Measurements from ENCODE around the gene RASL12.

RASL12 gene

DNA sequence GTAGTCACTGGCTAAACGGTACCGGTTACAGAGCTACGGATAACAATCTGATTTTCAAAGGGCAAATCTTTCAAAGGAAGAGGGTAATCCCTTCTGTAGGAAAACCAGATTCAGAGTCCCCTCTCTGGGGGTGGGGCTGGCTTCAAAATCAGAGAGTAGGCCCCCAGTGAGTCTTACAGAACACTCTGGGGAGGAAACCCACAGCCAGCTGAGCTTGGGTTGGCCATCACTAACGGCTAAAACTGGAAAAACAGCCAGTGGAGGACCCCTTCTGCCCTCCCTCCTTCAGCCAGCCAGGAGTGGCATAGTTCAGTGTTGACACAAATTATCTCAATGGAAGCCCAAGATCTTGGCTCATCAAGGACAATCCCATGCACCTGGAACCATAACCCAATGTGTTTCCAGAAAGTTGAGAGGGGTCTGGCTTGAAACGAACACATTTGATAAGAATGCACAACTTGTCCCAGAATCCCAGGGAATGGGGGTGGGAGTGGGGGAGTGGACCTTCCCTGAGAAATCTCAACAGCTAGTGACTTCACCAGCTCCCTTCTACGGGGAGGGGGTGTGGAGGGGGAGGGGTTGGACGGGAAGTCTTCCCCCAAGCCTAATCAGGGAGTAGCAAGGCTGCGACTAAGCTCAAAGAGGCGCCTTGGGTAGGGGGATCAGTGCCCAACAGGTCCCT, 1.0 kb downstream of the RASL12 start:
- H3K4me1 ChIP-seq (ENCODE audit: insufficient read depth, poor library complexity, severe bottlenecking), result no peaks in the 10 kb centered on the region
- DNase-seq (ENCODE audit: low spot score), result peak; percentile 62
- no peak overlapping the region for H3K4me3 ChIP-seq (ENCODE audit: severe bottlenecking)
- H3K36me3 ChIP-seq (ENCODE audit: low read depth), result no peaks in the 10 kb centered on the region
- no peak for TF ChIP-seq CTCF (IDR thresholded peaks at IDR 0.05; ENCODE audit: poor library complexity, severe bottlenecking)
- no peak overlapping the region for H3K27ac ChIP-seq (ENCODE audit: poor library complexity, severe bottlenecking)
- H3K27me3 ChIP-seq (ENCODE audit: insufficient read depth, poor library complexity, severe bottlenecking), result peaks cover 30% of the 10 kb centered on the region
- no peaks in the 10 kb centered on the region for H3K9me3 ChIP-seq (ENCODE audit: severe bottlenecking)
- no peak for ATAC-seq (ENCODE audit: low read depth)

DNA sequence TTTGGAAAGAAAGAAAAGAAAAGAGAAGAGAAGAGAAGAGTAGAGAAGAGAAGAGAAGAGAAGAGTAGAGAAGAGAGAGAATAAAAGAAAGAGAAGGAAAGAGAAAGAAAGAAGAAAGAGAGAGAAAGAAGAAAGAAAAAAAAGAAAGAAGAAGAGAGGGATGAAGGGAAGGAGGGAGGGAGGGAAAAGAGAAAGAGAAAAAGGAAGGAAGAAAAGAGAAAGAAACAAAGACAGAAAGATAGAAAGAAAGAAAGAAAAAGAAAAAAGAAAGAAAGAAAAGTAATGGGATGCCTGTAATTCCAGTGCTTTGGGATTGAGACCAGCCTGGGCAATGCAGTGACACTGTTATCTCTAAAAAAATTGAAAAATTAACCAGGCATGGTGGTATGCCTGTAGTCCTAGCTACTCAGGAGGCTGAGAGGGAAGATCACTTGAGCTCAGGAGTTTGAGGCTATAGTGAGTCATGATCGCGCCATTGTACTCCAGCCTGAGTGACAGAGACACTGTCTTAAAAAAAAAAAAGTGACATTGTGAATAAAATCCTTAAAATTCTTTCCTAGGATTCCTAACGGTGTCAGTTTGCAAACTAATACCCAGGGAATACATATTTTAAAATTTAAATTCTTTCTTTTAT, 1.7 kb downstream of the RASL12 start:
- Histone ChIP-seq H3K4me3 (ENCODE audit: severe bottlenecking) (no peak overlapping the region), H3K27me3 (ENCODE audit: insufficient read depth, poor library complexity, severe bottlenecking) (peaks cover 30% of the 10 kb centered on the region), H3K9me3 (ENCODE audit: severe bottlenecking) (no peaks in the 10 kb centered on the region), H3K36me3 (ENCODE audit: low read depth) (no peaks in the 10 kb centered on the region), H3K4me1 (ENCODE audit: insufficient read depth, poor library complexity, severe bottlenecking) (no peaks in the 10 kb centered on the region), H3K27ac (ENCODE audit: poor library complexity, severe bottlenecking) (no peak overlapping the region)
- ATAC-seq (ENCODE audit: low read depth) (no peak), DNase-seq (ENCODE audit: low spot score) (no peak)
- TF ChIP-seq CTCF (IDR thresholded peaks at IDR 0.05; ENCODE audit: poor library complexity, severe bottlenecking), result no peak

DNA sequence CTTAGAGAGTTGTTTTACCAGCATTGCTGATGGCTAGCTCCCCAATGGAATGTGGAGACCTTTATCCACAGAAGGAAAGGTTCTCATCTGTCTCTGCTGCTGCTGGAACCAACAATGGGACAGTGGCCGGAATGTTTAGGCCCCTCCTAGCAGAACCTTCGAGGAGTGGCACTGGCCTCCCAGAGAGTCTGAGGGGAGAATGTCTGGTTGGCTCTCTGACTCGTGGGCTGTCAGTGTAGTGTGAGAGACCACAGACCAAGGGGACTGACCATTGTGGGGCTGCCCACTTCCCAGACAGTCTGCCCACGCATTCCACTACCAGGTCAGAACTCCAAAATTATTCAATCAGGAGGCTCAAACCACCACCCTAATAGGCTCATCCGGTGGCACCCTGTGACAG, 5.1 kb downstream of the RASL12 start:
- ATAC-seq (ENCODE audit: low read depth), result no peak
- H3K36me3 ChIP-seq (ENCODE audit: low read depth), result no peaks in the 10 kb centered on the region
- no peak for DNase-seq (ENCODE audit: low spot score)
- TF ChIP-seq CTCF (IDR thresholded peaks at IDR 0.05; ENCODE audit: poor library complexity, severe bottlenecking), result no peak
- no peaks in the 10 kb centered on the region for H3K9me3 ChIP-seq (ENCODE audit: severe bottlenecking)
- no peaks in the 10 kb centered on the region for H3K4me1 ChIP-seq (ENCODE audit: insufficient read depth, poor library complexity, severe bottlenecking)
- no peak overlapping the region for H3K4me3 ChIP-seq (ENCODE audit: severe bottlenecking)
- peaks cover 22% of the 10 kb centered on the region for H3K27me3 ChIP-seq (ENCODE audit: insufficient read depth, poor library complexity, severe bottlenecking)
- no peak overlapping the region for H3K27ac ChIP-seq (ENCODE audit: poor library complexity, severe bottlenecking)

DNA sequence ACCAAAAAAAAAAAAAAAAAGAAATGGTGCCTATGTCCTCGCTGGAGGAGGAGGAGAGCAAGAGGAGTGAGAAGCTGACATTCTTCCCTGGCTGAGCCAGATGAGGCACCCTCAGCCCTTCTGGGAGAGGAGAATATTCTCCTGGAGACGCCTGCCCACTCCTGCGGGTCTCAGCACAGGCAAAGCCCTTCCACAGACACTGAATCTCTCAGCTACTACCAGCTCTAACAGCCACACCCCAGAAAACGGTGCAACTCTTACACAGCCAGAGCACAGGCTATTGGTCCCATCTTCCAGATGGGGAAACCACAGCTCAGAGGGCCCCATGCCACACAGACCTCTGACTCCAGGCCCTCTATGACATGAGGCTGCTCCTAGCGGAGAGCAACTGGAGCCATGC, 5.7 kb downstream of the RASL12 start:
- H3K27ac ChIP-seq (ENCODE audit: poor library complexity, severe bottlenecking), result no peak overlapping the region
- no peaks in the 10 kb centered on the region for H3K9me3 ChIP-seq (ENCODE audit: severe bottlenecking)
- peaks cover 16% of the 10 kb centered on the region for H3K27me3 ChIP-seq (ENCODE audit: insufficient read depth, poor library complexity, severe bottlenecking)
- no peak for TF ChIP-seq CTCF (IDR thresholded peaks at IDR 0.05; ENCODE audit: poor library complexity, severe bottlenecking)
- H3K36me3 ChIP-seq (ENCODE audit: low read depth), result no peaks in the 10 kb centered on the region
- DNase-seq (ENCODE audit: low spot score) (no peak), ATAC-seq (ENCODE audit: low read depth) (no peak)
- no peaks in the 10 kb centered on the region for H3K4me1 ChIP-seq (ENCODE audit: insufficient read depth, poor library complexity, severe bottlenecking)
- H3K4me3 ChIP-seq (ENCODE audit: severe bottlenecking), result no peak overlapping the region
